Naive thymus-derived CD8-positive, alpha-beta T cell (primary cell): ENCODE data around the gene LMAN2L. TPM values are rescaled to one million over a fixed set of nuclear protein-coding genes. Genes with fewer than 3 reads are reported as not detected.
A peak's percentile ranks its signal among the peaks of the same experiment; 100 is the strongest.

Experiments
- ATAC-seq, 2 donors: fragments of 150-1000 bp; cut with Tn5 transposase in 1 of 2; sonication (Bioruptor Pico), chemical (Tn5 transposase) in 1 of 2; 1 replicate in 1 of 2; 2 replicates in 1 of 2; pipeline ENCODE4 v1.10.0; 2021; ENCODE audit warnings: mild to moderate bottlenecking in 2 of 2, moderate library complexity in 2 of 2
- POLR2A ChIA-PET: fragments of 350-600 bp; sonication (Branson Sonifier 250); formaldehyde crosslinking; loops from one replicate; lab custom pipeline; 2021; ENCODE audit warnings: antibody characterized with exemption; lab: Charles Lee
- DNase-seq, 10 donors: peaks; one replicate each; pipeline versions ENCODE4 v3.0.0 to v3.0.0-alpha.2; 2020 to 2022
- H3K27ac Mint-ChIP-seq, 10 donors: one replicate each; pipeline ENCODE4 v1.8.0; 2020 to 2022; ENCODE audit warnings: mild to moderate bottlenecking in 10 of 10, mixed read lengths in 10 of 10, moderate library complexity in 4 of 10, inconsistent platforms in 1 of 10
- H3K27me3 Mint-ChIP-seq, 5 donors: one replicate each; pipeline ENCODE4 v1.8.0; 2021 to 2022; ENCODE audit warnings: mixed read lengths in 5 of 5
- H3K36me3 Mint-ChIP-seq, 3 donors: one replicate each; pipeline ENCODE4 v1.8.0; 2020 to 2022; ENCODE audit warnings: mixed read lengths in 3 of 3, mild to moderate bottlenecking in 2 of 3, inconsistent platforms in 1 of 3
- H3K4me1 Mint-ChIP-seq, 4 donors: one replicate each; pipeline ENCODE4 v1.8.0; 2021 to 2022; ENCODE audit warnings: mixed read lengths in 4 of 4
- H3K4me3 Mint-ChIP-seq, 10 donors: one replicate each; pipeline ENCODE4 v1.8.0; 2020 to 2022; ENCODE audit warnings: mild to moderate bottlenecking in 10 of 10, mixed read lengths in 10 of 10, moderate library complexity in 6 of 10, inconsistent platforms in 1 of 10
- H3K9me3 Mint-ChIP-seq, 9 donors: one replicate each; pipeline ENCODE4 v1.8.0; 2020 to 2022; ENCODE audit warnings: mixed read lengths in 9 of 9, mild to moderate bottlenecking in 3 of 9, inconsistent platforms in 1 of 9, moderate library complexity in 1 of 9
- polyA plus RNA-seq, 3 donors: library from polyadenylated mRNA; unstranded; fragments of 300-500 nt; fragmentation: Illumina TruSeq; gene quantifications; one replicate each; pipeline ENCODE4 v1.2.3, GENCODE V29; 2021
- total RNA-seq, 8 experiments: library from RNA in 2 of 8; stranded (reverse) in 2 of 8; gene quantifications; one replicate each; pipeline ENCODE4 v1.2.3 and lab custom pipeline; 2021 to 2026

Gene LMAN2L
- total and polyA plus RNA-seq, 5 experiments from 2014 or later: 7.4 to 21.3 (median 20.9) TPM

GRCh38 chr2:96688649-96689430, 51.0 kb downstream of the LMAN2L start:
- Mint-ChIP-seq H3K27ac (peak overlapping the region in 1 of 10 donors; percentile 43), H3K4me1 (peaks cover 0 to 2% (median 0%) of the 10 kb centered on the region in 4 donors), H3K9me3 (no peaks in the 10 kb centered on the region), H3K27me3 (peaks cover 0 to 12% (median 8%) of the 10 kb centered on the region in 5 donors), H3K4me3 (no peak overlapping the region), H3K36me3 (no peaks in the 10 kb centered on the region)
- POLR2A ChIA-PET: no interaction called here
- ATAC-seq (no peak), DNase-seq (peak in 1 of 10 donors; percentile 60)

- H3K36me3 Mint-ChIP-seq: no peaks in the 10 kb centered on the region
- H3K27me3 Mint-ChIP-seq: peaks cover 0 to 12% (median 8%) of the 10 kb centered on the region in 5 donors
- POLR2A ChIA-PET: no interaction called here
- no peak overlapping the region for H3K27ac Mint-ChIP-seq
- ATAC-seq (no peak), DNase-seq (peak in 1 of 10 donors; percentile 44)
- peaks cover 0 to 2% (median 0%) of the 10 kb centered on the region in 4 donors for H3K4me1 Mint-ChIP-seq
- no peak overlapping the region for H3K4me3 Mint-ChIP-seq
- no peaks in the 10 kb centered on the region for H3K9me3 Mint-ChIP-seq
Measured at GRCh38 chr2:96687711-96688640, 51.9 kb downstream of the LMAN2L start.

GRCh38 chr2:96687266-96687665, 52.6 kb downstream of the LMAN2L start:
- POLR2A ChIA-PET: no interaction called here
- peak overlapping the region in 1 of 10 donors; percentile 40 for H3K27ac Mint-ChIP-seq
- no peaks in the 10 kb centered on the region for H3K36me3 Mint-ChIP-seq

GRCh38 chr2:96685577-96686459, 54.0 kb downstream of the LMAN2L start:
- ATAC-seq (no peak), DNase-seq (peak in 1 of 10 donors; percentile 57)
- Mint-ChIP-seq H3K9me3 (no peaks in the 10 kb centered on the region), H3K36me3 (no peaks in the 10 kb centered on the region), H3K4me1 (peaks cover 0 to 2% (median 0%) of the 10 kb centered on the region in 4 donors), H3K27me3 (peaks cover 0 to 12% (median 8%) of the 10 kb centered on the region in 5 donors), H3K4me3 (no peak overlapping the region), H3K27ac (no peak overlapping the region)
- POLR2A ChIA-PET: no interaction called here

More at GRCh38 chr2:96687266-96687665, 52.6 kb downstream of the LMAN2L start:
- Mint-ChIP-seq H3K9me3 (no peaks in the 10 kb centered on the region), H3K4me3 (no peak overlapping the region), H3K27me3 (peaks cover 0 to 12% (median 8%) of the 10 kb centered on the region in 5 donors), H3K4me1 (peaks cover 0 to 2% (median 0%) of the 10 kb centered on the region in 4 donors)
- peak in 1 of 10 donors; percentile 55 for DNase-seq
- no peak for ATAC-seq

- Mint-ChIP-seq H3K36me3 (no peaks in the 10 kb centered on the region), H3K4me1 (peaks cover 0 to 2% (median 0%) of the 10 kb centered on the region in 4 donors), H3K27me3 (peaks cover 0 to 12% (median 8%) of the 10 kb centered on the region in 5 donors), H3K27ac (no peak overlapping the region), H3K4me3 (no peak overlapping the region), H3K9me3 (no peaks in the 10 kb centered on the region)
- no peak for DNase-seq
- POLR2A ChIA-PET: no interaction called here
- no peak for ATAC-seq
Measured at GRCh38 chr2:96684883-96685576, 54.8 kb downstream of the LMAN2L start.

DNA sequence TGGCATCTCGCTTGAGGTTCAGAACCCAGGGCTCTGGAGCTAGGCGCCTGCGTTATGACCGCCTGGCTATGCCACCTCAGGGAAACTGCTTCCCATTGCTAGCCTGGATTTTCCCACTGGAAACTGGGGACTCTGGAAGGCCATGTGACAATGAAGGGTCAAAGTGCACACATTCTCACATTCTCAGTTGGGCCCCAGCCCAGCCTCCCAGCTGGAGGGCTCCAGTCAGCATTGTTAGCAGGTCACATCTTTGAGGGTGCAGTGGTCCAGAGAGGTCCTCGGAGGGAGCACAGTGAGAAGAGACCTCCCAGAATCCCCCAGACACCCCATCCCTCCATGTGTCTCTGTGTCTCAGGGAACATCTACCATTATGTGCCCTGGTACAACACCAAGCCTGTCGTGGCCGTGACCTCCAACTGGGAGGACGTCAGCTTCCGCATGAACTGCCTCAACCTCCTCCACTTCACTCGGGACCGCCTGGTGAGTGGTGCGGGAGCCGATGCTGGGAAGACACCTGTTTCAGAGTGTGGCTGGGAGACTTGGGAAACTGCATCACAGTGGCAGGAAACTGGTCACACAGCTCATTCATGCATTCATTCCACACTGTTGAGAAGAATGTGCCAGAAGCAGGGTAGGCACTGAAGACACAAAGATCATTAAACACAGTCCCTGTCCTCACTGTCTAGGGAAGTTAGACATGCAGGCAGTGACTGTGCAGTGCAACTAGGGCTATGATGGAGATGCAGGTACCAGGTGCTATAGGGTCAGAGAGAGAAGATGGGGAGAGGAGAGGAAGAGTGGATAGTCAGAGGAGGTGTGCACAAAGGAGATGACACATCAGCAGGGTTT, 55.7 kb downstream of the LMAN2L start:
- ATAC-seq: no peak

GRCh38 chr2:96683307-96683706, 56.6 kb downstream of the LMAN2L start:
- POLR2A ChIA-PET: no interaction called here

More for the DNA sequence above, 55.7 kb downstream of the LMAN2L start:
- Mint-ChIP-seq H3K27ac (peak overlapping the region in 1 of 10 donors; percentile 33), H3K27me3 (peaks cover 0 to 12% (median 8%) of the 10 kb centered on the region in 5 donors), H3K4me1 (peaks cover 0 to 2% (median 0%) of the 10 kb centered on the region in 4 donors), H3K4me3 (no peak overlapping the region), H3K9me3 (no peaks in the 10 kb centered on the region), H3K36me3 (no peaks in the 10 kb centered on the region)
- DNase-seq: no peak
- POLR2A ChIA-PET: no interaction called here

DNA sequence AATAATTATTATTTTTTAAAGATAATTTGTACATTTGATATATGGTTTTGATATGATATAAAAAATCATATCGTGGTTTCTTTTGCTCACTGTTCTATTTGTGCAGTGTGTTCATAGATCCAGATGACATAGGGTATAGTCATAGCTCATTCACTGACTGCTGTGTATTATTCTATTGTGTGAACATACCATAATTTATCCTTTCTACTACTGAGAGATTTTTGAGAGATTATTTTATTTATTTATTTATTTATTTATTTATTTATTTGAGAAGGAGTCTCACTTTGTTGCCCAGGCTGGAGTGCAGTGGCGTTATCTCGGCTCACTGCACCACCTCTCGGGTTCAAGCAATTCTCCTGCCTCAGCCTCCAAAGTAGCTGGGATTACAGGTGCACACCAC, 58.3 kb downstream of the LMAN2L start:
- Mint-ChIP-seq H3K27ac (no peak overlapping the region), H3K36me3 (no peaks in the 10 kb centered on the region), H3K4me3 (no peak overlapping the region), H3K4me1 (peaks cover 0 to 2% (median 0%) of the 10 kb centered on the region in 4 donors), H3K27me3 (peaks cover 0 to 7% (median 3%) of the 10 kb centered on the region in 5 donors), H3K9me3 (no peaks in the 10 kb centered on the region)
- DNase-seq (no peak), ATAC-seq (no peak)
- POLR2A ChIA-PET: interaction anchor here (0.7 kb wide), 1 partner anchor 422 kb away, joined by 3 read pairs; no protein-coding TSS in a partner anchor

More at GRCh38 chr2:96683307-96683706, 56.6 kb downstream of the LMAN2L start:
- Mint-ChIP-seq H3K9me3 (no peaks in the 10 kb centered on the region), H3K27ac (no peak overlapping the region), H3K4me1 (peaks cover 0 to 2% (median 0%) of the 10 kb centered on the region in 4 donors), H3K4me3 (no peak overlapping the region), H3K27me3 (peaks cover 0 to 12% (median 8%) of the 10 kb centered on the region in 5 donors), H3K36me3 (no peaks in the 10 kb centered on the region)
- DNase-seq: peak in 1 of 10 donors; percentile 28
- ATAC-seq: no peak

GRCh38 chr2:96680561-96681141, 59.2 kb downstream of the LMAN2L start:
- Mint-ChIP-seq H3K4me1 (peaks cover 0 to 2% (median 0%) of the 10 kb centered on the region in 4 donors), H3K36me3 (no peaks in the 10 kb centered on the region), H3K27me3 (peaks cover 0 to 7% (median 3%) of the 10 kb centered on the region in 5 donors), H3K9me3 (no peaks in the 10 kb centered on the region), H3K27ac (no peak overlapping the region), H3K4me3 (no peak overlapping the region)
- no peak for ATAC-seq
- DNase-seq: no peak
- POLR2A ChIA-PET: interaction anchor here (0.7 kb wide), 1 partner anchor 421 kb away, joined by 3 read pairs; no protein-coding TSS in a partner anchor

GRCh38 chr2:96679848-96680247, 60.0 kb downstream of the LMAN2L start:
- Mint-ChIP-seq H3K4me1 (peaks cover 0 to 2% (median 0%) of the 10 kb centered on the region in 4 donors), H3K27ac (no peak overlapping the region), H3K36me3 (no peaks in the 10 kb centered on the region), H3K27me3 (peaks cover 0 to 7% (median 3%) of the 10 kb centered on the region in 5 donors), H3K4me3 (no peak overlapping the region), H3K9me3 (no peaks in the 10 kb centered on the region)
- POLR2A ChIA-PET: no interaction called here
- no peak for DNase-seq
- no peak for ATAC-seq
